ENCODE measurements around the gene CKMT2. TPM values are rescaled to one million over a fixed set of nuclear protein-coding genes. Genes with fewer than 3 reads are reported as not detected.

CKMT2 gene
- total and polyA plus RNA-seq, 2 experiments from 2014 or later: 2.9 to 8.2 TPM

- TF ChIP-seq ETS1 (IDR thresholded peaks at IDR 0.05): no peak
- TF ChIP-seq EZH2 (IDR thresholded peaks at IDR 0.05; ENCODE audit: low read depth, unreplicated experiment): no peak
- no peak for TF ChIP-seq POLR2AphosphoS5 (IDR thresholded peaks at IDR 0.05; ENCODE audit: low read depth)
- TF ChIP-seq, protein P1, sequence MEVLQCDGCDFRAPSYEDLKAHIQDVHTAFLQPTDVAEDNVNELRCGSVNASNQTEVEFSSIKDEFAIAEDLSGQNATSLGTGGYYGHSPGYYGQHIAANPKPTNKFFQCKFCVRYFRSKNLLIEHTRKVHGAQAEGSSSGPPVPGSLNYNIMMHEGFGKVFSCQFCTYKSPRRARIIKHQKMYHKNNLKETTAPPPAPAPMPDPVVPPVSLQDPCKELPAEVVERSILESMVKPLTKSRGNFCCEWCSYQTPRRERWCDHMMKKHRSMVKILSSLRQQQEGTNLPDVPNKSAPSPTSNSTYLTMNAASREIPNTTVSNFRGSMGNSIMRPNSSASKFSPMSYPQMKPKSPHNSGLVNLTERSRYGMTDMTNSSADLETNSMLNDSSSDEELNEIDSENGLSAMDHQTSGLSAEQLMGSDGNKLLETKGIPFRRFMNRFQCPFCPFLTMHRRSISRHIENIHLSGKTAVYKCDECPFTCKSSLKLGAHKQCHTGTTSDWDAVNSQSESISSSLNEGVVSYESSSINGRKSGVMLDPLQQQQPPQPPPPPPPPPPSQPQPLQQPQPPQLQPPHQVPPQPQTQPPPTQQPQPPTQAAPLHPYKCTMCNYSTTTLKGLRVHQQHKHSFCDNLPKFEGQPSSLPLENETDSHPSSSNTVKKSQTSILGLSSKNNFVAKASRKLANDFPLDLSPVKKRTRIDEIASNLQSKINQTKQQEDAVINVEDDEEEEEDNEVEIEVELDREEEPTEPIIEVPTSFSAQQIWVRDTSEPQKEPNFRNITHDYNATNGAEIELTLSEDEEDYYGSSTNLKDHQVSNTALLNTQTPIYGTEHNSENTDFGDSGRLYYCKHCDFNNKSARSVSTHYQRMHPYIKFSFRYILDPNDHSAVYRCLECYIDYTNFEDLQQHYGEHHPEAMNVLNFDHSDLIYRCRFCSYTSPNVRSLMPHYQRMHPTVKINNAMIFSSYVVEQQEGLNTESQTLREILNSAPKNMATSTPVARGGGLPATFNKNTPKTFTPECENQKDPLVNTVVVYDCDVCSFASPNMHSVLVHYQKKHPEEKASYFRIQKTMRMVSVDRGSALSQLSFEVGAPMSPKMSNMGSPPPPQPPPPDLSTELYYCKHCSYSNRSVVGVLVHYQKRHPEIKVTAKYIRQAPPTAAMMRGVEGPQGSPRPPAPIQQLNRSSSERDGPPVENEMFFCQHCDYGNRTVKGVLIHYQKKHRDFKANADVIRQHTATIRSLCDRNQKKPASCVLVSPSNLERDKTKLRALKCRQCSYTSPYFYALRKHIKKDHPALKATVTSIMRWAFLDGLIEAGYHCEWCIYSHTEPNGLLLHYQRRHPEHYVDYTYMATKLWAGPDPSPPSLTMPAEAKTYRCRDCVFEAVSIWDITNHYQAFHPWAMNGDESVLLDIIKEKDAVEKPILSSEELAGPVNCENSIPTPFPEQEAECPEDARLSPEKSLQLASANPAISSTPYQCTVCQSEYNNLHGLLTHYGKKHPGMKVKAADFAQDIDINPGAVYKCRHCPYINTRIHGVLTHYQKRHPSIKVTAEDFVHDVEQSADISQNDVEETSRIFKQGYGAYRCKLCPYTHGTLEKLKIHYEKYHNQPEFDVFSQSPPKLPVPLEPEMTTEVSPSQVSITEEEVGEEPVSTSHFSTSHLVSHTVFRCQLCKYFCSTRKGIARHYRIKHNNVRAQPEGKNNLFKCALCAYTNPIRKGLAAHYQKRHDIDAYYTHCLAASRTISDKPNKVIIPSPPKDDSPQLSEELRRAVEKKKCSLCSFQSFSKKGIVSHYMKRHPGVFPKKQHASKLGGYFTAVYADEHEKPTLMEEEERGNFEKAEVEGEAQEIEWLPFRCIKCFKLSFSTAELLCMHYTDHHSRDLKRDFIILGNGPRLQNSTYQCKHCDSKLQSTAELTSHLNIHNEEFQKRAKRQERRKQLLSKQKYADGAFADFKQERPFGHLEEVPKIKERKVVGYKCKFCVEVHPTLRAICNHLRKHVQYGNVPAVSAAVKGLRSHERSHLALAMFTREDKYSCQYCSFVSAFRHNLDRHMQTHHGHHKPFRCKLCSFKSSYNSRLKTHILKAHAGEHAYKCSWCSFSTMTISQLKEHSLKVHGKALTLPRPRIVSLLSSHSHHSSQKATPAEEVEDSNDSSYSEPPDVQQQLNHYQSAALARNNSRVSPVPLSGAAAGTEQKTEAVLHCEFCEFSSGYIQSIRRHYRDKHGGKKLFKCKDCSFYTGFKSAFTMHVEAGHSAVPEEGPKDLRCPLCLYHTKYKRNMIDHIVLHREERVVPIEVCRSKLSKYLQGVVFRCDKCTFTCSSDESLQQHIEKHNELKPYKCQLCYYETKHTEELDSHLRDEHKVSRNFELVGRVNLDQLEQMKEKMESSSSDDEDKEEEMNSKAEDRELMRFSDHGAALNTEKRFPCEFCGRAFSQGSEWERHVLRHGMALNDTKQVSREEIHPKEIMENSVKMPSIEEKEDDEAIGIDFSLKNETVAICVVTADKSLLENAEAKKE (CRISPR knock-in tag; IDR thresholded peaks at IDR 0.05): no peak
Measured at GRCh38 chr5:81252904-81253303, 19.8 kb downstream of the CKMT2 start (continued).

GRCh38 chr5:81253875-81254274 lies 20.8 kb downstream of the CKMT2 start:
- Histone ChIP-seq H3K79me2 (replicated peaks; ENCODE audit: insufficient read depth) (peaks cover 8% of the 10 kb centered on the region), H3K4me1 (ENCODE audit: insufficient read depth) (no peaks in the 10 kb centered on the region; the same call in 1 of the 2 replicates), H3K4me2 (no peak overlapping the region), H3K27me3 (ENCODE audit: insufficient read depth) (no peaks in the 10 kb centered on the region), H3K36me3 (ENCODE audit: insufficient read depth) (no peaks in the 10 kb centered on the region), H3K9me2 (ENCODE audit: insufficient read depth) (no peaks in the 10 kb centered on the region), H4K20me1 (replicated peaks; ENCODE audit: insufficient read depth) (peaks cover 5% of the 10 kb centered on the region; the same call in 1 of the 2 replicates), H3K27ac (ENCODE audit: low read depth) (no peak overlapping the region), H2AFZ (no peak overlapping the region), H3F3A (replicated peaks; ENCODE audit: low read depth) (no peaks in the 10 kb centered on the region), H3K4me3 (no peak overlapping the region)
- Mint-ChIP-seq H3K4me3 (no peak overlapping the region), H3K9me3 (no peaks in the 10 kb centered on the region), H3K27ac (no peak overlapping the region), H3K36me3 (ENCODE audit: low read depth) (peaks cover 13% of the 10 kb centered on the region; the same call in 2 of the 3 replicates), H3K27me3 (ENCODE audit: insufficient read depth, low read depth, poor library complexity) (no peaks in the 10 kb centered on the region), H3K4me1 (peaks cover 27% of the 10 kb centered on the region)
- ATAC-seq (no peak), DNase-seq (ENCODE audit: low spot score) (no peak)
- TF ChIP-seq ZNF114 (CRISPR knock-in tag; IDR thresholded peaks at IDR 0.05) (no peak), ETS1 (IDR thresholded peaks at IDR 0.05) (no peak), EZH2 (IDR thresholded peaks at IDR 0.05; ENCODE audit: low read depth, unreplicated experiment) (no peak), JUNB (IDR thresholded peaks at IDR 0.05; ENCODE audit: unreplicated experiment) (no peak), CREB1 (CRISPR knock-in tag; IDR thresholded peaks at IDR 0.05; ENCODE audit: low read depth) (no peak), EZH2phosphoT487 (IDR thresholded peaks at IDR 0.05; ENCODE audit: unreplicated experiment) (no peak), POLR2AphosphoS5 (IDR thresholded peaks at IDR 0.05; ENCODE audit: low read depth) (no peak)
- TF ChIP-seq, protein P2, sequence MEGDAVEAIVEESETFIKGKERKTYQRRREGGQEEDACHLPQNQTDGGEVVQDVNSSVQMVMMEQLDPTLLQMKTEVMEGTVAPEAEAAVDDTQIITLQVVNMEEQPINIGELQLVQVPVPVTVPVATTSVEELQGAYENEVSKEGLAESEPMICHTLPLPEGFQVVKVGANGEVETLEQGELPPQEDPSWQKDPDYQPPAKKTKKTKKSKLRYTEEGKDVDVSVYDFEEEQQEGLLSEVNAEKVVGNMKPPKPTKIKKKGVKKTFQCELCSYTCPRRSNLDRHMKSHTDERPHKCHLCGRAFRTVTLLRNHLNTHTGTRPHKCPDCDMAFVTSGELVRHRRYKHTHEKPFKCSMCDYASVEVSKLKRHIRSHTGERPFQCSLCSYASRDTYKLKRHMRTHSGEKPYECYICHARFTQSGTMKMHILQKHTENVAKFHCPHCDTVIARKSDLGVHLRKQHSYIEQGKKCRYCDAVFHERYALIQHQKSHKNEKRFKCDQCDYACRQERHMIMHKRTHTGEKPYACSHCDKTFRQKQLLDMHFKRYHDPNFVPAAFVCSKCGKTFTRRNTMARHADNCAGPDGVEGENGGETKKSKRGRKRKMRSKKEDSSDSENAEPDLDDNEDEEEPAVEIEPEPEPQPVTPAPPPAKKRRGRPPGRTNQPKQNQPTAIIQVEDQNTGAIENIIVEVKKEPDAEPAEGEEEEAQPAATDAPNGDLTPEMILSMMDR (conservative IDR thresholded peaks at IDR 0.05; ENCODE audit: low read depth in 2 of 2): no peak

Measured in GM23338 (cell line).